ENCODE results near the gene TMEM165. TPM values are rescaled to one million over a fixed set of nuclear protein-coding genes. Genes with fewer than 3 reads are reported as not detected.

Gene TMEM165
- total and polyA plus RNA-seq, 2 of the 4 experiments (the other 2 are of a cell fraction): 49.6 to 83.0 TPM

- H2AFZ ChIP-seq (replicated peaks; ENCODE audit: low read length, poor library complexity): peak overlapping the region; percentile 37
Measured at GRCh38 chr4:55386073-55386472, 9.7 kb upstream of the TMEM165 start.

More at GRCh38 chr4:55386073-55386472, 9.7 kb upstream of the TMEM165 start:
- no peak overlapping the region for H3K23ac ChIP-seq (ENCODE audit: low read depth, low read length)
- H2AK5ac ChIP-seq (ENCODE audit: low read depth, low read length): no peak overlapping the region
- ChIA-PET CTCF (interaction anchor here (0.6 kb wide), 1 partner anchor 27 kb away, joined by 3 read pairs; no protein-coding TSS in a partner anchor), POLR2A (ENCODE audit: unreplicated experiment) (no interaction called here)
- no peak overlapping the region for H2AK9ac ChIP-seq (replicated peaks; ENCODE audit: low read depth, low read length, poor library complexity)
- no peak overlapping the region for H3K4me3 ChIP-seq (ENCODE audit: insufficient read depth, low read depth, low read length)
- ATAC-seq (ENCODE audit: low read depth) (peak; percentile 86), DNase-seq (peak; percentile 50)
- H3K27ac ChIP-seq (ENCODE audit: insufficient read depth, low read length): no peak overlapping the region
- in situ Hi-C loops (cut with MboI; ENCODE audit: low sequenced_read_pairs): no loop called here
- TF ChIP-seq NFE2L2 (IDR thresholded peaks at IDR 0.05; ENCODE audit: low read depth, low read length): no peak
- no peak for TF ChIP-seq RCOR1 (IDR thresholded peaks at IDR 0.05; ENCODE audit: insufficient replicate concordance, low read length)
- TF ChIP-seq MAZ (IDR thresholded peaks at IDR 0.05; ENCODE audit: borderline replicate concordance, low read depth, low read length): no peak
- no peak for TF ChIP-seq RAD21 (IDR thresholded peaks at IDR 0.05; ENCODE audit: low read length)
- TF ChIP-seq SMC3 (IDR thresholded peaks at IDR 0.05; ENCODE audit: low read depth, low read length): no peak
- no peak for TF ChIP-seq MAFK (IDR thresholded peaks at IDR 0.05; ENCODE audit: low read depth, low read length)
- TF ChIP-seq, protein P1, sequence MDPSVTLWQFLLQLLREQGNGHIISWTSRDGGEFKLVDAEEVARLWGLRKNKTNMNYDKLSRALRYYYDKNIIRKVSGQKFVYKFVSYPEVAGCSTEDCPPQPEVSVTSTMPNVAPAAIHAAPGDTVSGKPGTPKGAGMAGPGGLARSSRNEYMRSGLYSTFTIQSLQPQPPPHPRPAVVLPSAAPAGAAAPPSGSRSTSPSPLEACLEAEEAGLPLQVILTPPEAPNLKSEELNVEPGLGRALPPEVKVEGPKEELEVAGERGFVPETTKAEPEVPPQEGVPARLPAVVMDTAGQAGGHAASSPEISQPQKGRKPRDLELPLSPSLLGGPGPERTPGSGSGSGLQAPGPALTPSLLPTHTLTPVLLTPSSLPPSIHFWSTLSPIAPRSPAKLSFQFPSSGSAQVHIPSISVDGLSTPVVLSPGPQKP (IDR thresholded peaks at IDR 0.05; ENCODE audit: borderline replicate concordance, low read depth, low read length): no peak
- TF ChIP-seq, protein P2, sequence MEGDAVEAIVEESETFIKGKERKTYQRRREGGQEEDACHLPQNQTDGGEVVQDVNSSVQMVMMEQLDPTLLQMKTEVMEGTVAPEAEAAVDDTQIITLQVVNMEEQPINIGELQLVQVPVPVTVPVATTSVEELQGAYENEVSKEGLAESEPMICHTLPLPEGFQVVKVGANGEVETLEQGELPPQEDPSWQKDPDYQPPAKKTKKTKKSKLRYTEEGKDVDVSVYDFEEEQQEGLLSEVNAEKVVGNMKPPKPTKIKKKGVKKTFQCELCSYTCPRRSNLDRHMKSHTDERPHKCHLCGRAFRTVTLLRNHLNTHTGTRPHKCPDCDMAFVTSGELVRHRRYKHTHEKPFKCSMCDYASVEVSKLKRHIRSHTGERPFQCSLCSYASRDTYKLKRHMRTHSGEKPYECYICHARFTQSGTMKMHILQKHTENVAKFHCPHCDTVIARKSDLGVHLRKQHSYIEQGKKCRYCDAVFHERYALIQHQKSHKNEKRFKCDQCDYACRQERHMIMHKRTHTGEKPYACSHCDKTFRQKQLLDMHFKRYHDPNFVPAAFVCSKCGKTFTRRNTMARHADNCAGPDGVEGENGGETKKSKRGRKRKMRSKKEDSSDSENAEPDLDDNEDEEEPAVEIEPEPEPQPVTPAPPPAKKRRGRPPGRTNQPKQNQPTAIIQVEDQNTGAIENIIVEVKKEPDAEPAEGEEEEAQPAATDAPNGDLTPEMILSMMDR (conservative IDR thresholded peaks at IDR 0.05; ENCODE audit: low read depth, low read length): no peak
- no peak for TF ChIP-seq FOS (IDR thresholded peaks at IDR 0.05; ENCODE audit: low read depth, low read length)
- no peak for TF ChIP-seq BHLHE40 (IDR thresholded peaks at IDR 0.05; ENCODE audit: low read depth, low read length)
- no peak for TF ChIP-seq CEBPB (IDR thresholded peaks at IDR 0.05; ENCODE audit: low read depth, low read length)
- no peak for TF ChIP-seq POLR2A (IDR thresholded peaks at IDR 0.05; ENCODE audit: low read depth, low read length)
- H3K4me2 ChIP-seq (ENCODE audit: low read depth, low read length): no peak overlapping the region
- H3K27me3 ChIP-seq (ENCODE audit: control insufficient read depth, insufficient read depth, low read length): no peaks in the 10 kb centered on the region
- no peak overlapping the region for H3K4ac ChIP-seq (ENCODE audit: low read depth, low read length)
- no peak overlapping the region for H3K9ac ChIP-seq (ENCODE audit: low read depth, low read length)
- no peaks in the 10 kb centered on the region for H3K36me3 ChIP-seq (ENCODE audit: control insufficient read depth, insufficient read depth, low read length)
- no peak overlapping the region for H3K18ac ChIP-seq (ENCODE audit: low read depth, low read length)
- H3K9me1 ChIP-seq (ENCODE audit: insufficient read depth, low read length): no peaks in the 10 kb centered on the region; the same call in 1 of the 2 replicates
- H3K9me3 ChIP-seq (ENCODE audit: control insufficient read depth, insufficient read depth, low read length): no peaks in the 10 kb centered on the region
- no peak overlapping the region for H3K14ac ChIP-seq (replicated peaks; ENCODE audit: low read depth, low read length)
- H2BK20ac ChIP-seq (ENCODE audit: low read depth, low read length): no peak overlapping the region
- no peak overlapping the region for H4K5ac ChIP-seq (ENCODE audit: low read depth, low read length)
- dilution Hi-C loops (cut with HindIII; ENCODE audit: low sequenced_read_pairs, unreplicated experiment): no loop called here
- no peak overlapping the region for H3K56ac ChIP-seq (ENCODE audit: extremely low read depth, insufficient read depth, low read length)
- H3K79me1 ChIP-seq (ENCODE audit: low read depth in 1 of 2, low read length in 2 of 2): no peaks in the 10 kb centered on the region
- H2BK5ac ChIP-seq (ENCODE audit: low read depth, low read length, poor library complexity, severe bottlenecking): no peak overlapping the region
- H2BK120ac ChIP-seq (ENCODE audit: low read depth, low read length): no peak overlapping the region
- BruUV-seq (replicated peaks): no TSS peak
- no peaks in the 10 kb centered on the region for H4K20me1 ChIP-seq (ENCODE audit: insufficient read depth, low read length)
- H4K8ac ChIP-seq (ENCODE audit: low read depth in 2 of 2, low read length in 2 of 2): no peak overlapping the region
- no peak overlapping the region for H2BK15ac ChIP-seq (ENCODE audit: low read depth, low read length)
- H3K4me1 ChIP-seq (ENCODE audit: control insufficient read depth, insufficient read depth, low read length): peaks cover 4% of the 10 kb centered on the region; the same call in 1 of the 2 replicates
- intact Hi-C loops (cut with micrococcal nuclease): no loop called here
- no peak overlapping the region for H4K91ac ChIP-seq (ENCODE audit: insufficient read depth, low read depth, low read length)
